Stimulated activated CD4-positive, alpha-beta T cell treated with anti-CD3 and anti-CD28 coated beads, Interleukin-1b, Interleukin-23, amount 100 ng/mL, for 1 hour (primary cell): ENCODE data around the gene C9orf153.
"Not testable (repeated sequence)": the region's sequence is repeated elsewhere in the genome, so short reads cannot be mapped to it uniquely, and the experiment has no call there.

Source experiments
- DNase-seq, 2 donors: peaks; one replicate each; pipeline ENCODE4 v3.0.0-alpha.2; 2020; ENCODE audit warnings: low read depth in 2 of 2

The C9orf153 gene

DNA sequence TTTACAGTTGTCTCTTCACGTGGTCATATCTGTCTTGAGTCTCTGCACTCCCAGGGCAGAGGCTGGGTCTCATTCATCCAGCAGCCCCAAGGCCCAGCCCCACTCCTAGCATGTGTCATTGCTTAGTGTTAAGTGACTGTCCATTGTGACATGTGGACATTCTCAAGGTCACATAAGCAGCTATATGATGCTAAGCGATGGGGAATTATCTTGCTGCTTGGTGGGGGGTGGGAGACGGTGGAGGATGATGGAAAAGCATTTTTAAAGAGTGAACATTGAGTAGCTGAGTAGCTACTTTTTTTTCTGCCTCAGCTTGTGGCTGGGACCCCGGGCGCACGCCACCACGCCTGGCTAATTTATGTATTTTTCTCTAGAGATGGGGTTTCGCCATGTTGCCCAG is at the start of gene C9orf153:
Gene C9orf153, minus strand, starts transcription at position 101 of the 400 bp plus-strand sequence. CDS start 30,054 bp downstream, outside the sequence.
- DNase-seq, result no peak

DNA sequence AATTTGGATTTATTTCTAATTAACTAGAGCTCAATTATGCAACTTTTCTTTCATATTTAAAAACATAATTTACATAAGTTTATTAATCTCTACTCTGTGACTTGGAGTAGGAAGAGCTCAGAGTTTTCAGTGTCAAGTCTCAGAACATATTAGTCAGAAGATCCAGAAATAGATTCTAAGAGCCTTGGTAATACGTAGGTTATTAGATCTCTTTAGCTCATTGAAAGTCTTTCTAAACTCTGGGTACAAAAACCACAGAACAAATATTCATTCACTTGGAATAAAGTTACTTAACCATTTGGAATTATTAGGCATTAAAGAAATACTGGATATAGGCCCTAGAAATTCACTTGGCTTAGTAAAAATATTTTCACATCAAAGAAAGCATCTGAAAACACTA is 49.2 kb upstream of the C9orf153 start:
- no peak for DNase-seq

DNA sequence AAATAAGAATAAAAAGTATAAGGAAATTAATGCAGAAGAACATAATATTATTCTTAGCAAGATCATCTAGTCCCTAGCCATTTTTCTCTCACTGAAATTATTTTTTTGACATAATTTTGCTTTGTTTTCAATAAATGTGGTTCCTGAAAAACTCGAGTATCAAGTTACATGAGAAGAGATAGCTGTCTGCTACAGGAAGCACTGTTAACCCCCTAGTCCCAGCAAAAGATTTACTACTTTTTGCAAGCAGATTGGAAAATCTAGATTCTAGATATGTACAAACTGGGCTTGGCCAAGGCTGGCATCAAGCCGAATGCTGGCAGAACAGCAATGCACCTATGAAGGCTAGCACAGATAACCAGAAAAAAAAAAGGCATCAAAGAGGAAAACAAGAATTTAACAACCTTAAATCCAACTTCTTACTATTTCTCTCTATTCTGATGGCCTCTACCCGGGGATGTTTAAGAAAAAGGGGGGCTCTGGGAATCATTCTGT is 44.8 kb upstream of the C9orf153 start:
- DNase-seq, result no peak

GRCh38 chr9:86303316-86303975 is 44.0 kb upstream of the C9orf153 start:
- no peak for DNase-seq

DNA sequence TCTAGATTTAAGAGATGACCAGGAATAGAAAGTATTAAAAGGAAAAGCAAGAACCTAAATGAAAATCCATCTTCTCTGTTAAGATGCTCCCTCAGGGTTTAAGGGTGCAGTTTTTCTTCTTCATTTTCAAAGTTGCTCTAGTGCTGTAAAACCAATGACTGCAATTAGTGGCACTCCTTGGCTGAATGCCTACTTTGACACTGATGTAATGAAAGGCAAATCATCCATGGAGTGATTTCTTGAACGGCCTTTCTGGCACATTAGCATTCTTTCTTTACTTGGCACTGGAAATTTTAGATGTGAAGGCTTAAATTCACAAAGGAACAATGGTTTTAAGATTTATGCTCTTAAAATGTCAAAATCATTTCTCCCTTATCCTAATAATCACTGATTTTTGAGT is 42.2 kb upstream of the C9orf153 start:
- no peak for DNase-seq

DNA sequence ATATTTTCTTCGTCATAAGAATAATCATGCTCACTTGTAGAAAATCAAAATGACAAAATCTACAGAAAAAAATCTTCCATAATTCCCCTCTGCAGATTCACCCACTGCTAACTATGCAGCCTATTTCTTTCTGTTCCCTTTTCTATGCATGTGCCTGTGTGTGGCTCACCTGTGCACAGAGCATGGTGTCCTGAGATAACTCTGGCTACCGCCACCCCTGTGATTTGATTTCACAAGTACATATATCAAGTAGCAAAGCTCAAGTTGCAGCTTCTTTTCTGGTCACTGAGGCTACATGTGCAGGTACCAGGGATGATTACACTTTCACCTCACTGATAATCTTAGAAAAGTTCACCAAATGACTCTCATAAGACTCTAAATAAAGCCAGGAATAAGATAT is 41.2 kb upstream of the C9orf153 start:
- DNase-seq, result no peak

DNA sequence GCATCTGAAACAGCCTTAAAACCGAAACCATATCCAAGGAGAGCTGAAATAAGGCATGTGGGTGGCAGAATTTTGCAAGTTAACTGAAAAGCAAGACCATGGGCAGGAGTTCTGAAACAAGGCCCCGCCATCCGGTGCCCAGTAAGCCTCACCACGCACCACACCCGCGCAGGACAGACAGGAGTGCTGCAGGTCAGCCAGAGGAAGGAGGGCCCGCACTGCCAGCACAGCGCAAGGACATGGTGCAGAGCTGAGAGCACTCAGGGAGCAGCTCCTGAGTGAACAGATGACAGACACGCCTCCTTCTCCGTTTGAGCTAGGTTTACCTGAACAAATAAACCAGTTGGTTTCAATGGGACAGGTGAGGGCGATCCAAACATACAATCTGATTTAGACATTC is 39.4 kb upstream of the C9orf153 start:
- no peak for DNase-seq

DNA sequence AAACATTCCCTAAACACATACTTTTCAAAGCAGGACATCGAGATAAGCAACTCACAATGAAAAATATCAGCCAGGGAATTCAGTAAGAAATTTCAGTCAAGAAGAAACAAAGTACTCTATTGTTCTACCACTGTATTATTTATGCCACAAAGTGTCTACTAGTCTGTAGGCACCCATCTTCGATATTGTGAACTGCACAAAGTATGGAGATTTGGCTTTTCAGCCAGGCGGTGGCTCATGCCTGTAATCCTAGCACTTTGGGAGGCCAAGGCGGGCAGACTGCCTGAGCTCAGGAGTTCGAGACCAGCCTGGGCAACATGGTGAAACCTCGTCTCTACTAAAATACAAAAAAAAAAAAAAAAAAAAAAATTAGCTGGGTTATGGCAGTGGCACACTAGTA is 30.9 kb upstream of the C9orf153 start:
- not testable (repeated sequence) for DNase-seq

DNA sequence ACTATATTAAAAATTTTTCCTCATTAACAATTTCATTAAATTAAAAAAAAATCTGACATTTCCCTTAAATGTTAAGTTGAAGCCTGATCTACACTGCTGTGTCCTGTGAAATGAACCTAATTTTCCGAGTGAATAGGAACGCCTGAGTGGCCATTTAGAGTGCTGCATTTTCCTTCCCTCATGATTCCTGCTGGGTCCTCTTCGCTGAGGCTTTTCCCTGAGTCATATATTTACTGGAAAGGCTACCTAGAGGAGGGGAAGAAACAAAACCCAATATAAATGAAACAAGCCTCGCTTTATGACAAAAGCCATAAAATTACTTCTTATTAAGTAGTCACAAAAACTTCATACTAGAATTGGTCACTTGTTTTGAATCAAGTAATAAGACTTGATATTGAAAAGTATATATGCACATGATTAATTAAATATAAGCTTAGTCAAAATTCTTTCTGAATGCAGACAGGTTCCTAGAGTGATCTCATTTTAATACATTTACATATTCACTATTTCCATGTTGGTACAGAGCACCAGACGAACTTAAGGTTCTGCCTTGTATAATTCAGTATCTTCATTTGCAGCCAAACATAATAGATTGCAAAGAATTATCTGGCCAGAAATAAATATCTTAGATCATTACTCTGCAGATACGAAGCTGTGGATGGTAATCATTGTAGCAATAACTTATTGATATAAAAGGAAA is 29.2 kb upstream of the C9orf153 start:
- DNase-seq, result no peak

DNA sequence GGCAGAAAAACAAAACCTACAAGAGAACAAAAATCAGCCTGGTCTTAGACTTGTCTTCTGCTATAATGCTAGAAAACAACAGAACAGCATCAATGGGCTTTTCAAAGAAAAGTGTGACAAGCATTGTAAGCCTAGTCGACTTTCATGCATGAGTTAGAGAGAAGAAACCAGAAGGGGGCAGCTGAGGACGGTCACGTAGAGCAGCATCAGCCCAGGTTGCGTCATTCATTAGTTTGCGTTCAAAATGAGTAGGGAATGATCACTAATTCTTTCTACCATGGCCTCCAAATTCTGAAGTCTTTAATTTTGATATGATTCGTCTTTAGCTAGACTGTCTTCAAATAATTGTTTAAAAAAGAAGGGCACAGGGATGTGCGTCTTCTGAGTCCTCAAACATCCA is 27.6 kb upstream of the C9orf153 start:
- DNase-seq, result no peak

- DNase-seq, result no peak
Observed at GRCh38 chr9:86286278-86286677, 26.8 kb upstream of the C9orf153 start.

- DNase-seq, result no peak
Observed at GRCh38 chr9:86285261-86285660, 25.8 kb upstream of the C9orf153 start.

GRCh38 chr9:86282979-86283535 is 23.6 kb upstream of the C9orf153 start:
- no peak for DNase-seq

- DNase-seq, result peak; percentile 89 to 99
Observed at GRCh38 chr9:86282077-86282978, 22.9 kb upstream of the C9orf153 start, which contains the start of gene ISCA1. TSS of gene ISCA1 (minus strand) at chr9:86282538. CDS start at chr9:86282458, 80 bp downstream.

DNA sequence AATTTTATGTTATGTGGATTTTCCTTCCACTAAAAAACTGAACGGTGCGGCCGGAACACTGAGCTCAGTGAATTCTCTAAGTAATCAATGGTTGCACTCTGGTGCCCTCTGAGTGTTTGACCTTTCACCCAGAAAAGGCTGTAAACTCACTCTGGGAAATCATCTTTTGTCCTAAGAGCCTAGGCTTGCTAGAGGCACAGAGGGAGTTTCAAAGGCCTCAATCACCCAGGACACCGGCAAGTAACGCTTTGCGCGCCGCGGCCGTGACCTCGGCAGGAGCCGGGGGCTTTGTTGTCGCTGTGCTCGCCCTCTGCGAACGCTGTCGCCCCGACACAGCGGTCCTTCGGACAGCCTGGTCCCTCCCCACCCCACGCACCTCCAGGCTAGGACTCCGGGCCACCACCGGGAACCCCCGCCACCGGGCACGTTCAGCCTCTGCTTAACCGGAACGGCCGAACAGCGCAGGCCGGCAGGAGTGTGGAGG is 22.2 kb upstream of the C9orf153 start:
- no peak for DNase-seq

DNA sequence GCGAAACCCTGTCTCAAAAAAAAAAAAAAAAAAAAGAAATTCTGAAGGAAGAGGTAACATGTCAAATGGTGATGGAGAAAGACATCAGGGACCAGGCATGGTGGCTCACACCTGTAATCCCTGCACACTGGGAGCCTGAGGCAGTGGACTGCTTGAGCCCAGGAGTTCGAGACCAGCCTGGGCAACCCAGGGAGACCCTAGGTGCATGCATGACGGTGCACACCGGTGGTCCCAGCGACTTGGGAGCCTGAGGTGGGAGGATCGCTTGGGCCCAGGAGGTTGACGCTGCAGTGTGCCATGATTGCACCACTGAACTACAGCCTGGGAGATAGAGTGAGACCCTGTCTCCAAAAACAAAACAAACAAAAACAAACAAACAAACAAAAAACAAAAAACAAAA is 21.1 kb upstream of the C9orf153 start:
- no peak for DNase-seq

DNA sequence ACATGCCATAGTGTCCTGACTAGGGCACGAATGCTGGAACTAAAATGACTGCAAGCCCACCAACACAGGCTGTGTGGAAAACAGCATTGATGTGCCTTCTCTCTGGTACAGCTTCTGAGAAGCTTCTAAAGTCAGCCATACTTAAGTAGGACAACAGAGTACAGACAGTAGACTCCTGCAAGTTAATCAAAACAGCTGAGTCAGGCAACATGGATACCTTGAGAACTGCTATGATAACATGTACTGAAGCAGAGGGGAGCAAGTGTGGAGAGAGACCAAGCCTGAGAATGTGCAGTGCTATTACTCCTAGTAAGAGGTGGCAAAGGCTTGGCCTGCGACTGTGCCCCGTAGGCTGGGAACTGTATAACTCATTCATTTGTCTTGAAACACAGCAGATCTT is 20.4 kb upstream of the C9orf153 start:
- DNase-seq, result no peak

GRCh38 chr9:86277072-86277471 is 17.6 kb upstream of the C9orf153 start:
- DNase-seq, result no peak

DNA sequence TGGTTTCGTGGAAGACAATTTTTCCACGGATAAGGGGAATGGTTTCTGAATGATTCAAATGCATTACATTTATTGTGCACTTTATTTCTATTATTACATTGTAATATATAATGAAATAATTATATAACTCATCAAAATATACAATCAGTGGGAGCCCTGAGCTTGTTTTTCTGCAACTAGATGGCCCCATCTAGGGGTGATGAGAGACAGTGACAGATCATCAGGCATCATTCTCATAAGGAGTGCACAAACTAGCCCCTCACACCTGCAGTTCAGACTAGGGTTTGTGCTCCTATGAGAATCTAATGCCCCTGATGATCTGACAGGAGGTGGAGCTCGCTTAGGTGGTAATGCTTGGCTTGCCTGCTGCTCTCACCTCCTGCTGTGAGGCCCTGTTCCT is 16.5 kb upstream of the C9orf153 start:
- no peak for DNase-seq

- no peak for DNase-seq
Observed at GRCh38 chr9:86274821-86275643, 15.6 kb upstream of the C9orf153 start.

GRCh38 chr9:86272221-86272620 is 12.8 kb upstream of the C9orf153 start:
- DNase-seq, result no peak
